GM18868 (cell line): ENCODE measurements around the gene NOL9.
"Not testable (repeated sequence)": the region's sequence is repeated elsewhere in the genome, so short reads cannot be mapped to it uniquely, and the experiment has no call there.

ENCODE experiments used
- ATAC-seq: cut with Tn5 transposase; IDR thresholded peaks from one replicate; pipeline ENCODE4 v1.9.1; 2021; ENCODE audit warnings: mild to moderate bottlenecking, moderate library complexity; ENCODE audit not compliant: unreplicated experiment

NOL9 gene

DNA sequence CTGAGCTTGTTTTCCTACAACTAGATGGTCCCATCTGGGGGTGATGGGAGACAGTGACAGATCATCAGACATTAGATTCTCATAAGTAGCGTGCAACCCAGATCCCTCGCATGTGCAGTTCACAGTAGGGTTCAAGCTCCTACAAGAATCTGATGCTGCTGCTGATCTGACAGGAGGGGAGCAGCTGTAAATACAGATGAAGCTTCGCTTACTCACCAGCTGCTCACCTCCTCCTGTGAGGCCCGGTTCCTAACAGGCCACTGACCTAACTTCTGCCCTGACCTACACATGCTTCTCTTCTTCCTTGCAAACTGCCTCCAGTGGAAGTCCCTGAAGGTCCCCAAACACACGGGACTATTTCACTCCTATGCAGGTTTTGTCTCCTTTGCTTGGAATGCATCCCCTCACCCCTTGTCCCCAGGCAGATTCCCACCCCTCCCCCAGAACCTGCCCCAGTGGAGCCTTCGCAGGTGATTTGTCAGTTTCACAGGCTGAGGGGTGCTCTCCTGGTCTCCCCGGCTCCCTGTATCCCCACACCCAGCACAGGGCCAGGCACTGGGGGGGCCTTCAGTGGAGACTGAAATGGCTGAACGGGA lies 19.8 kb upstream of the NOL9 start:
- ATAC-seq: no peak

DNA sequence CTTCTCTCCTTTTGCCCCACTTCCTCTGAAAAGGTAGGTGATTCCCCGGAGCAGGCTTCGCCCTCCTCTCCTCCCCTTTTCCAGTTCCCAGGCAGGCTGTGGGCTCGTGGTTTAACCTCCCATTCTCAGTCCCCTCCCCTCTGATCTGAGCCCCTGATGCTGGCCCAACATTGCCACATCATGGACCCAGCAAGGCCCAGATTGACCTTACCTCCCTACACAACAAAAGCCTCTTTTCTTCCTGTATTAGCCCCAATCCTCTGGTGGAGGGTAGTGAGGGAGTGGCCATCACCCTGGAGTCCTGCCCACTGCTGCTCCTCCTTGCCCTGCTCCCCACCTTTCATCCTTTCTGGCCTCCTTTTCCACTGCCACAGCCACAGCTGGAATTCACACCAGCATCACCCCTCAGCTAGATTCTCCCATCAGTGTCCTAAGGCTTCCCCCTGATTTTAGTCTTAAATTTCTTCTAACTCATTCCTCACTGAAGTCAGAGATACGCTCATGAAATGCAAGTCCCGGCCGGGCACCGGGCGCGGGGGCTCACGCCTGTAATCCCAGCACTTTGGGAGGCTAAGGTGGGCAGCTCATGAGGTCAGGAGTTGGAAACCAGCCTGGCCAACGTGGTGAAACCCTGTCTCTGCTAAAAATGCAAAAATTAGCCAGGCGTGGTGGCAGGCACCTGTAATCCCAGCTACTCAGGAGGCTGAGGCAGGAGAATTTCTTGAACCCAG lies 18.5 kb upstream of the NOL9 start:
- ATAC-seq: no peak

DNA sequence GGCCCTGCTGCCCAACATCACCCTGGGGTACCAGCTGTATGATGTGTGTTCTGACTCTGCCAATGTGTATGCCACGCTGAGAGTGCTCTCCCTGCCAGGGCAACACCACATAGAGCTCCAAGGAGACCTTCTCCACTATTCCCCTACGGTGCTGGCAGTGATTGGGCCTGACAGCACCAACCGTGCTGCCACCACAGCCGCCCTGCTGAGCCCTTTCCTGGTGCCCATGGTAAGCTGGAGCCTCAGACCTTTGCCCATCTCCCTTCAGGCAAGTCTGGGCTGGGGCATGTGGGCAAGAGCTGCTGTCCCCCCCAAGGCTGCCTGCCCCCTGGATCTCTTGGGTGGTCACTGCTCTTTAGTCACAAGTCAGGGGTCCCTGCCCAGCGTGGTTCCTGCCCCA lies 16.7 kb upstream of the NOL9 start:
- no peak for ATAC-seq

DNA sequence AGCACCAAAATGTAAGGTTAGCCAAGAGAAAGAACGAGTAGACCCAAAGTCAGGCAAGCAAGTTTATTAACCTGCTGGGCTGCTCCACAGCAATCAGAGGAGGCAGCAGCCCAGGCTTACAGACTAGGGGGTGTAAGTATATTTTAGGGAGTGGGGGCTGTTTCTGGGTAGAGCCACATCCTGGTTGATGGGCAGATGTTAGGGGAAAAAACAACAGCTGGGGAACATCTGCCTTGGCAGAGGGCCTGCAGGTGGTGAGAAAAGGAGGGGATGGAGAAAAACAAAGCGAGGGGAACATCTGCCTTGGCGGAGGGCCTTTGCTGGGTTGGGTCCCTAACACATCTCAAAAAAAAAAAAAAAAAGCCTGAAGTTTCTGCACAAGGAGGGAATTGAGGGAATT lies 15.8 kb upstream of the NOL9 start:
- ATAC-seq: no peak

DNA sequence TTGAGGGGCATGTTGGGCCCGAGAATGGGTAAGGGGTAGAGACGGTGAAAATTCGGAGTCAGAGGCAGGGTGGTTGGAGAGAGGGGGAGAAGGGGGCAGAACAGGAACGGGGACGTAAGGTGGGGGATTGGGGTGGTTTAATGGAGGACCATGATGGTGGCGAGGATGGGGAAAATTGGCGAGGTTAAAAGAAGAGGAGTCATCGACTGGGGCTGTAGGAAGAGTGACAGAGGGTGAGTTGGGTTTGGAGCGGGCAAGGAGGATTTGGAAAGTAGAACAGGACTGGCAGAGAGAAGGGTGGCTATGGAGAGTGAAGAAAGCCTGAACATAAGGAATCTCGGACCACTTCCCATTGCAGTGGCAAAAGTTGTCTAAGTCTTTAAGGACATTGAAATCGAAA lies 14.7 kb upstream of the NOL9 start:
- no peak for ATAC-seq

DNA sequence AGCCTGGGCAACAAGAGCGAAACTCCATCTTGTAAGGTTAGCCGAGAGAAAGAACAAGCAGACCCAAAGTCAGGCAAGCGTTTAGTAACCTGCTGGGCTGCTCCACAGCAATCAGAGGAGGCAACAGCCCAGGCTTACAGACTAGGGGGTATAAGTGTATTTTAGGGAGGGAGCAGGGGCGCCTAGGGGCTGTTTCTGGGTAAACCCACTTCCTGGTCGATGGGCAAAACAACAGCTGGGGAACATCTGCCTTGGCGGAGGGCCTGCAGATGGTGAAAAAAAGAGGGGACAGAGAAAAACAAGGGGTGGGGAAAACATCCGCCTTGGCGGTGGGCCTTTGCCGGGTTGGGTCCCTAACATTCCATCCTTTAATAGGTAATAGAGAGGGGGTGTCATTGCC lies 6.0 kb upstream of the NOL9 start:
- ATAC-seq: no peak

DNA sequence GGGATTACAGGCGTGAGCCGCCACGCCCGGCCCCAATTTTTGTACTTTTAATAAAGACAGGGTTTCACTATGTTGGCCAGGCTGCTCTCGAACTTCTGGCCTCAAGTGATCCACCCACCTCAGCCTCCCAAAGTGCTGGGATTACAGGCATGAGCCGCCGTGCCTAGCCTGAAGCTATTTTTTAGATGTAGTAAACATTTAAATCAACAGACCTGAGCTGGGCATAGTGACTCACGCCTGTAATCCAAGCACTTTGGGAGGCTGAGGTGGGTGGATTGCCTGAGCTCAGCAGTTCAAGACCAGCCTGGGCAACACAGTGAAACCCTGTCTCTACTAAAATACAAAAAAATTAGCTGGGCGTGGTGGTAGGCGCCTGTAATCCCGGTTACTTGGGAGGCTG lies 4.8 kb upstream of the NOL9 start:
- not testable (repeated sequence) for ATAC-seq

DNA sequence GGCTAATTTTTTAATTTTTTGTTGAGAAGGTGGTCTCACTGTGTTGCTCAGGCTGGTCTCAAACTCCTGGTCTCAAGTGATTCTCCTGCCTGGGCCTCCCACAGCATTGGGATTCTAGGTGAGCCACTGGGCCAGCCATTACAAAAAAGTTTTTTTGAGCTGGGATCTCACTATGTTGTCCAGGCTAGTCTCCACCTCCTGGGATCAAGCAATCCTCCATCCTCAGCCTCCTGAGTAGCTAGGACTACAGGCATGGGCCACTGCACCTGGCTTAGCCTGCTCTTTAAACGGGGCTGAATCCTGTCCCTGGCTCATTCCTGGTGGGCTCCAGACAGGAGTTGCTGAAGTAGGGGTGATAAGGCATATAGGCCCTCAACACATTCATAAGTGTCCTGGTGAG lies 3.3 kb upstream of the NOL9 start:
- ATAC-seq: no peak

DNA sequence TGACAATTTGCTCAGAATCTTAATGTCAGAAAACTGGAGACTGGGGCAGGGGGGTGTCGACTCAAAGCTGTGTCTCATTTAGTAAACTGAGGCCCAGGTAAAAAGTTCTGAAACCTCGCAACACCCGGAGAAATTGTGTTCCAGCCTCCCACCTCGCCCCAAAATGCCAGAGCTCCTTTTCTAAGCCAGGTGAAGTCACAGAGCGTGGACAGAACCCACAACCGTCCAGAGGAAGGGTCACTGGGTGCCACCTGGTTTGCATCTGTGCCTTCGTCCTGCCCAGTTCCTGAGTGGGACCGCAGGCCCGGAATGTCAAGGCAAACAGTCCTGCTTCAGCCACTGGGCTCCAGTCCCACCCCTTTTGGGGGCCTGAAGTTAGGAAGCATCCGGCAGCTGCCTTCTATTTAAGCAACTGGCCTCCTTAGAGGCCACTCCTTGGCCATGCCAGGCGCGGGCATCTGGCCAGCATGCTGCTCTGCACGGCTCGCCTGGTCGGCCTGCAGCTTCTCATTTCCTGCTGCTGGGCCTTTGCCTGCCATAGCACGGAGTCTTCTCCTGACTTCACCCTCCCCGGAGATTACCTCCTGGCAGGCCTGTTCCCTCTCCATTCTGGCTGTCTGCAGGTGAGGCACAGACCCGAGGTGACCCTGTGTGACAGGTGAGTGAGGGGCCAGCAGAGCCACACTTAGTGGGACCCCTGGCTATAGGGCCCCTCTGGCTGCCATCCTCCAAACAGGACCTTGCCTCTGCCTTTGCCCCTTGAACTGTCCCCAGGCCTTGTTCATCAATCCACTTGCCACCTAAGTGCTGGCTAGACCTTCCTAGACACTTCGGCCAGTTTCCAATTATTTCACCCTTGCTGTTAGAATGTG lies 830 bp upstream of the NOL9 start, which contains the start of gene TAS1R1:
TSS of gene TAS1R1 (plus strand) at position 401 of the 872 bp plus-strand sequence. CDS start at position 468, 67 bp downstream.
- no peak for ATAC-seq

DNA sequence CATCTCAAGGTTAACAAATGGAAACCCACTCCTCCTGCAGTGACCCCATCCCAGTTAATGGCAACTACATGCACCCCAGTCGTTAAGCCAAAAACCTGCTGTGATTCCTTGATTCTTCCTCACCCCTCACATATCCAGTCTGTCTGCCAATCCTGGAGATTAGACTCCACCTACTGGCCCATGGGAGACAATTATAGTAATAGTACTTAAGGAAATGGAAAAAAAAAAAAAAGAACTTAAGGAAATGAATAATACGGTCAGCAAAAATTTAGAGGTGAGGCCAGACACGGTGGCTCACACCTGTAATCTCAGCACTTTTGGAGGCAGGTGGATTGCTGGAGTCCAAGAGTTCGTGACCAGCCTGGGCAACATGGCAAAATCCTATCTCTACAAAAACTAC lies 7.0 kb downstream of the NOL9 start:
- ATAC-seq: no peak

DNA sequence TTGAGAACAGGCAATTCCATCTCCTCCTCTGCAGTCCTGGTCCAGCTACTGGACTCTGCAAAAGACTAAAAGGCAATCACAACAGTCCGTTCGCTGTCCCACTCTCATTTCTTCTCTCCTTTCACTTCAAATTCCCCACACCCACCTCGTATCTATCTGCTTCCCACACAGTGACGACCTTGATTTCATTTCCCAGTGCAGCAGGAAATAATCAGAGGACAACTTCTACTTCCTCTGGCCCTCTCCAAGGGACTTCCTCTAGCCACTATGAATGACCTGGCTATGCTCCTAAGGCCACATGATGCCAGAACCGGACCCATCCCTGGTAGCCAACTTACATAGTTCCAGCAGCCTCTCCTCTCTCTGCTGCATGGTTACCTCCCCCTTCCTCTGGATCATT lies 8.0 kb downstream of the NOL9 start:
- no peak for ATAC-seq

DNA sequence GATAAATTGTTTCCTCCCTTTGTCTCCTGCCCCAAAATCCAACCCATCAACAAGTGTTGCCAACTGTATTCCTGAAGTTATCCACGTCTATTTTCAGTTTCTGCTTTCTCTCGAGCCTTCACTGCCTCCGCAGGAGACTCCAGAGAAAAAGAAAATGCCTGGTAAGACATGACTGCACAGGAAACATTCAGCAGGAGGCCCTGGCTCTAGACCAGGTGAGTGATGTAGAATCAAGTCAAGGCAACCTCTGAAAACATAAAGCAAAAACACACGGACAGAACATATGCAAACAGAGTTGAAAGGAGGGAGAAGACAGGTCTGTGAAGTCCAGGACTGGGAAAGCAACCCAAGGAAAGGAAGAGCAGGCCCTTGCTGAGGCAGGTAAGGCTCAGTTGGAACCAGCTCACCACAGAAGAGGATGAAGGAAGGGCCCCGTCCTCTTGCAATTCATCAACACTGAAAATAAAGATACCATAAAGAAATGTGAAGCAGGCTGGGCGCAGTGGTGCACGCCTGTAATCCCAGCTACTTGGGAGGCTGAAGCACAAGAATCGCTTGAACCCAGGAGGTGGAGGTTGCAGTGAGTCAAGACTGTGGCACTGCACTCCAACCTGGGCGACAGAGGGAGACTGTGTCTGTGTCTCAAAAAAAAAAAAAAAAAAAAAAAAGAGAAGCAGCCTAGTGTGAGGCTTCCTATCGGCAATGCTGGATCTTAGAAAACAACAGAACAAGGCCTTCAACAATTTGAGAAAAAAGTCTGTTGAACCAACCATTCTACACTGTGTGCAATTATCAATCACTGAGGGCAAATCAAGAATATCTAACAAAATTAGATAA lies 8.8 kb downstream of the NOL9 start:
- ATAC-seq: no peak

DNA sequence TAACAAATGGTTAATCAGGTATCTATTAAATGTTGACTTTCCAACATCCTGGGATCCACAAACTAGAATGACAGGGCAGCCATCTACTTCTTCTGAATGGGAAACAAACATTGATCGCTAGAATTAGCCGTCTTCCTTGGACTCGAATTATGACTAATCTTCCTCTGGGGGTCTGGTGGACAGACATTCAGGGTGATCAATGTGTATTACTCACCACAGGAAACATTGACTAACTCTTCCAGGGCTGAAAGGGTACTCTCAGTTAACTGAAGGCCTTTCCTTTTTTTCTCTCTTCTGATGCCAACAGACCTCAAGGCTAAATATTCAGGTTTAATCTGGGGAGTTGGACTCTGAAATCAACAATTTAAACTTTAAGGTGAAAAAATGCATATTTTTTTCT lies 9.5 kb downstream of the NOL9 start:
- no peak for ATAC-seq

DNA sequence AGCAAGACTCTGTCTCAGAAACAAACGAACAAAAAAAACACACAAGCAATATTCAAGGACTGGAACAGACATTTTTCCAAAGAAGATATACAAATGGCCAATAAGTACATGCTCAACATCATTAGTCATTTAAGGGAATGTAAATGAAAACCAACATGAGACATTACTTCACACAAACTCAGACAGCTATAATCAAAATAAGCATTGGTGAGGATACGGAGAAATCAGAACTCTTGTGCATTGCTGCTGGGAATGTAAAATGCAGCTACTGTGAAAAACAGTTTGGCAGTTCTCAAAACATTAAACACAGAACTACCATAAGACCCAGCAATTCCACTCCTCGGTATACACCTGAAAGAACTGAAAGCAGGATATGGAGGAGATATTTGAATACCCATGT lies 15.4 kb downstream of the NOL9 start:
- ATAC-seq: no peak

DNA sequence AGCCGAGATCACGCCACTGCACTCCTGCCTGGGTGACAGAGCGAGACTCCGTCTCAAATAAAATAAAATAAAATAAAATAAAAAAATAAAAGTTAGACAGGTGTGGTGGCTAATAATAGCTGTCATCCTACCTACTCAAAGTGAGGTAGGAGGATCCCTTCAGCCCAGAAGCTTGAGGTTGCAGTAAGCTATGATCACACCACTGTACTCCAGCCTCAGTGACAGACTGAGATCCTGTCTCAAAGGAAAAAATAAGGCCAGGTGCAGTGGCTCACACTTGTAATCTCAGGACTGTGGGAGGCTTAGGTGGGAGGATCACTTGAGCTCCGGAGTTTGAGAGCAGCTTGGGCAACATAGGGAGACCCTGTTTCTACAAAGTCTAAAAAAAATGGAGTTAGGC lies 18.0 kb downstream of the NOL9 start:
- no peak for ATAC-seq

DNA sequence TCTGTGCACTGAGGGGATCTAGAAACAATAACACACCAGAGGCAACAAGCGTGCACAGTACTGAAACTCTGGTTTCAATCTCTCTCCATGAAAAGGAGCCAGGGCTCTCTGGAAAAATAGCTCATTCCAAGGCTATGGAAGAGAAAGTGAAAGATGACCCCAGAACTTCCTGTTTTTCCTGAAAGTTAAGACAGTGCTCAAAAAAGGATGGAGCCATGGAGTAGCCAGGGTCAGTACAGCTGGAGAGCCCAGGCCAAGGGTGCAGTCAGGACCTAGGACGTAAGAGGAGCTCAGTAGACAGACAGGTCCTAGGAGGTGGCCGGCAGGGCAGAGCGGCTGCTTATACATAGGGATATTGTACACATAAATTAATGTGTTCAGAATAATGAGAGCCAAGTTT lies 19.1 kb downstream of the NOL9 start:
- ATAC-seq: no peak

DNA sequence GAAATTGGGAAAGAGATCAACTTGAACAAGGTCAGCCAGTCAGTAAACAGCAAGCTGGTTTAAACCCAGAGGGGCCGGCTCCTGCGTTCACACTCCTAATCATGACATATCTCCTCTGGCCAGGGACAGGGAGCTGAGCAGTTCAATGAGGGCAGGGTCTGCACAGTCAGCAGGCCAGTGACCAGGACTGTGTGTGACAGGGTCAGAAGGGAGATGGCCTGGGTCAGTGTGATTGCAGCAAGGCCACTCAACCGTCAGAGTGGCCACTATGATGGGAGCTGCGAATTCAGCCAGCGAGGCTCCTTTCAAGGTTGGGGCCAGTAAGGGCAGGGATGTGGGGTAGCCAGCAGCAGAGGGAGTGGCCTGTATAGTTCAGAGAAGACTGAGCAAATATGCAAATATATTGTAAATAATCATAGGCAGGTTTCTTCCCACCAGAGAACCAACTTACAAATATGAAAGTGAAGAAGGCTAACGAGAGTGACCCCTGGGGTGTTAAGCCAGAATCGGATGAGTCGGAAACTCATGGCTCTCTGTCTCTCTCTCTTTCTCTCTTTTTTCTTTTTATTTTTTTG lies 20.0 kb downstream of the NOL9 start:
- ATAC-seq: no peak

DNA sequence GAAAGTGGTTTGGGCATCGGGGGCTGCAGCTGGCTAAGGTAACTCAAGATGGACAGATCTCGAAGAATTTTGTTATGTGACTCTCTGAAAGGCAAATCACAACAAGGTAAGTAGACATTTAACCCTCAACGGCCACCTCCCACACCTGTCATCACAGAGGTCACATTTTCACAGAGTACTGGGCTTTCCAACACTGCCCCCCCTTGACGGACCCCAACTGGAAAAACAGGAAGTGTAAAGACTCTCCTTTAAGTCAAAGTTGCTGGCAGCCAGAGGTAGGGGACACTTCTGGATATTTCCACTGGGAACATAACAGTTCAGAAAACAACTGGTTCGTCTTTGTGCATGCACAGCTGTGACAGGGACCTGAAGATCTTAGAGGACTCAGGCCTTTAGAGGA lies 22.3 kb downstream of the NOL9 start:
- ATAC-seq: no peak

DNA sequence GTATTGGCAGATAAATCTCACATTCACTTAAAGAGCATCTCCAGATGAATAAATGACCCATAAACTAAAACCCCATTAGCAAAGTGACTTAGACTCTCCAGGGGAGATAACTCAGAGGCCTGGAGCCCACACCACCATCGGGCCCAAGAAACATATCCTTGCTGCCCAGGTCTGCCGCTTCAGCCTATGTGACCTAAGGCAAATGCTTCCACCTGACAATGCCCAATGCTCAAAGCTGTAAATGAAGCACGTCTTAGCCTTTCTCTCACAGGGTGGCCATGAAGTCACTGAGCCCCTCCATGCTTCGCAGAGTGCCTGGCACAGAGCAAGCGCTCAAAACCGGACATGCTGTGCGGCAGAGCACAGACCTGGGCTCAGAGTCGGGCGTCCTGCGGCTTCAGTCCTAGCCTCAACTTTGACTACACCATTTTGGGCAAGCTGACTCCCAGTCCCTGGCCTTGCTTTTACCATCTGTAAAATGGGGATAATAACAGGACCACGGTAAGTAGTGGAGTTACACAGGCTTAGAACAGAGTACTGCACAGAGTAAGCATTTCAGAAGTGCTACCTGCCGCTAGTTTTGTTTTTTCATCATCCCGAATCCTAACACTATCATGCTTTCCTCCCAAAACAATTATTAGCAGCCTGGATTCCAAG lies 23.7 kb downstream of the NOL9 start:
- no peak for ATAC-seq

DNA sequence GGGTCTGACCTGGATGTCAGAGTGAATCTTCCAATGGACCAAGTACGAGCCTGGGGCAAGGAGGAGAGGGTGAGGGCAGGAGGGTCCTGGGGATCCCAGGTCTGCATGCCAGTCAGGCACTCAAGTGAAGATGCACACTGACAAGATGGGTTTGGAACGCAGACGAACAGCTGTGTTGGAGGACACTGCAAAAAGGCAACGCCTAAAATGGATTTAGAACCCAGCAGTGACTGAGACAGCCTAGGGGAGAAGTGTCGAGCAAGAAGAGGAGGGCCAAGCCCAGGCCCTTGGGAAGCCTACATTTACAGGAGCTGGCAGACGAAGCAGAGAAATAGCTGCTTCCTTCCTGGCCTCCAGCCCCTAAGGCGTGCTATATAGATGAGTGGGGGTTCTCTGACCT lies 25.8 kb downstream of the NOL9 start:
- no peak for ATAC-seq
